ENCODE results near the gene DPYSL4.
A peak's percentile ranks its signal among the peaks of the same experiment; 100 is the strongest.
"Not testable (repeated sequence)": the region's sequence is repeated elsewhere in the genome, so short reads cannot be mapped to it uniquely, and the experiment has no call there.

Gene DPYSL4

DNA sequence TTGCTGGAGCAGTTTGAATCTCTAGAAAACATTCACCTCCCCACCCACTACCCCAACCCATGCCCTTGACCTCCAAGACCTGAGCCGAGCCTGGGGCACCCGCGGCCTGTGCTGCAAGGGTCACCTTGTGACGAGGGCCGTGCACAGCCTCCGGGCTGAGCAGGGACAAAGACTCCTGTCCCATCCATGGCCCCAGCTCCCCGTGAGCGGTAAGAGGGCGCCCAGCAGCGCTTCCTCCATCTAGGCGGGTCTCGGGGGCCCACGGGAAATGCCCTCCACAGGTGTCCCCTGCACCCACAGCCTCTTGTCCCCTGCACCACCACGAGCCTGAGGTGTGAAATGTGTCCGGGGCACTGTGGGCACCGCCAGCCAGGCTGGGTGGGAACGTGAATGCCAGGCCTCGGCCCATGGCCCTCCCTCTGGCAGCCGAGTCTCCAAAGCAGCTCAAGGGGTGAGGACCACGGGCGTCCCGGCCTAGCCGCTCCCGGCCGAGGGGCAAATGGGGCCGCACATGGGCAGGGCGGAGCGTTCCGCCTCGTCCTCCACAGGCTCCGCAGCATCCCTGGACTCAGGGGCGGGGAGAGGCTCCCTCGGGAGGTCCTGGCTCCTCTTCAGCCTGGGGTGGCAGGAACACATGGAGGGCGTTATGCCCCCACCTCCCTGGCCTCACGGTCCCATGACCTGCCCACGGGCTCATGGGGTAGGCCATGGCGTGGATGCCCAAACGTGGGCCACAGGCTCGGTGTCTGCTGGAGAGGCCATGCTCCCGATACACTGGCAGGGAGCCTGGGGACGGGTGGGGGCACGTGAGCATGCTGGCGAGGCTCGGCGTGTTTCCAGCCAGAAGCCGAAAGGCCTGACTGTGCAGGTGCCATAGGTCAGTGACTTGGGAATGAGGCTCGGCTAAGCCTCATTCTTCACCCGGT lies 21.1 kb downstream of the DPYSL4 start:
- no peak for DNase-seq (ENCODE audit: low read depth in 2 of 2)

DNA sequence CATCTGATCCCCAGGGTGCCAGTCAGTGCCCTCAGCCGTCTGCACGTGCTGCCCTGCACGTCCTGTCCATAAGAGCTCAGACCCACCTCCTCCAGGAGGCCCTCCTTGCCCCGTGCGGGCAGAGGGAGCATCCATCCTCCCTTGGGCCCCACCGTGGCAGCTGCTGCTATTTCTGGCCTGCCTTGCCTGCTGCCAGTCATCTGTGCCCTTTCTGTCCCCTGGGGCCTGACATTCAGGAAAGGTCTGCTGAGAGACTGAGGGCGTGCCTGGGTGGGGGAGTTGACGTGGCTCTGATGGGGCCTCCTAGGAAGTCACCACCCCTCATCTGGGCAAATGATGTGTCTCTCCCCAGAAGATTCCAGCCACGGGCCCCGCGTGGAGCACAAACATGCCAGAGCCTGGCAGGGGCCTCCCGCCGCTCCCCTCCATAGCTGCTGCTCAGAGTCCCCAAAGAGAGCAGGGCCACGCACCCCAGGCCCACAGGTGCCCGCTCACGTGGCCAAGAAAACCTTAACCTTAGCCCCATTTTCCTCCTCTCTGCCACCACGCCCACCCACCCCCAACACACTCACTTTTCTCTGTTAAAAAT lies 21.8 kb downstream of the DPYSL4 start:
- no peak for DNase-seq (ENCODE audit: low read depth in 2 of 2)

DNA sequence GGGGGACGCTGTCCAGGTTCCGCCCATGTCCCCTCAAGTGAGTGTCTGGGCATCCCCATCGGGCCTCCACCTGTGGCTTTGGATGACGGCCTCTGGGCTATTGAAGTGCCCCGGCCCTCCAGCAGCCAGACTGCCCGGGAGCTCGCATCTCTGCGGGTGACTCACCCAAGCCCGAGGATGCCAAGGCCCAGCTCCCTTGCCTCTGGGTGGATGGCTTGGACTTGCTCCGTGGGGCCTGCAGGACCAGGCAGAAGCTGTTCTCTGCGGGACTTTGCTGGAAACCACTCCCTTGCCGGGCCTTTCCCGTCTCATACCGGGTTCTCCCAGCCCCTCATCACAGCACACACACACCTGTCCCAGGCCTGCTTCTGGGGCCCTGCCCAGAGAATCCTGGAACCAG lies 22.4 kb downstream of the DPYSL4 start:
- no peak for DNase-seq (ENCODE audit: low read depth in 2 of 2)

DNA sequence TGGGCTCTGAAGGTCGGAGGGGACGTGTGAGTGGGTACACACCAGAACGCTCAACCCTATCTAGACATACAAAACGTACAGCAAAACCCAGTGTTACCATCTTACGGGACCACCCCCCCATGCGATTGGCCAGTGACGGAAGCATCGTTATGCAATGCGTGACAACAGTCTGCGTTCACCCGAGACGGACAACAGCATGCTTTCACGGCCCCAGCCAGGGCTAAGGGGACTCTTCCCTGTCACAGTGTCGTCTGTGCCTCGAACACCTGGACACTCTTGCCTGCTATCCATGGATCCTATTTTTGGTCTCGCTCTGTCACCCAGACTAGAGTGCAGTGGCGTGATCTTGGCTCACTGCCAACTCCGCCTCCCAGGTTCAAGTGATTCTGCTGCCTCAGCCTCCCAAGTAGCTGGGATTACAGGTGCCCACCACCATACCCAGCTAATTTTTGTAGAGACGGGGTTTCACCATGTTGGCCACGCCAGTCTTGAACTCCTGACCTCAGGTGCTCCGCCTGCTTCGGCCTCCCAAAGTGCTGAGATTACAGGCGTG lies 23.3 kb downstream of the DPYSL4 start:
- DNase-seq (ENCODE audit: low read depth in 2 of 2) = no peak

DNA sequence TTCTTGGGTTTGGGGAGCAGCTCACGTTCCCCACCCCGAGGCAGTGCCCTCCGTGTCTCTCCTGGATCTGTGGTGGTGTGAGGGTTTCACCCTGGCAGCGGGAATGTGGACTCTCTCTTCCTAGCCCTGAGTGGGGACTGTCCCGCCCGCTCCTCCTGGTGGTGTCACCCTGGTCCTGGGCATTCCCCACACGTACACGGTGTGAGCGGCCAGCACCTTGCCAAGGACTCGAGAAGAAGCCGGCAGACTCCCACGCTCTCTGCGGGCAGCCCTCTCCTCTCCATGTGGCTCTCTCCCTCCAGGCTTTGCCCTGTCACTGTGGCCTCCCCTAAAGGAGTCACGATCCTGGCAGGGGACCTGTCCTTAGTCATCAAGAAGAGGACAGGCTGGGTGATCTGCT lies 24.0 kb downstream of the DPYSL4 start:
- DNase-seq (ENCODE audit: low read depth in 2 of 2) = no peak

DNA sequence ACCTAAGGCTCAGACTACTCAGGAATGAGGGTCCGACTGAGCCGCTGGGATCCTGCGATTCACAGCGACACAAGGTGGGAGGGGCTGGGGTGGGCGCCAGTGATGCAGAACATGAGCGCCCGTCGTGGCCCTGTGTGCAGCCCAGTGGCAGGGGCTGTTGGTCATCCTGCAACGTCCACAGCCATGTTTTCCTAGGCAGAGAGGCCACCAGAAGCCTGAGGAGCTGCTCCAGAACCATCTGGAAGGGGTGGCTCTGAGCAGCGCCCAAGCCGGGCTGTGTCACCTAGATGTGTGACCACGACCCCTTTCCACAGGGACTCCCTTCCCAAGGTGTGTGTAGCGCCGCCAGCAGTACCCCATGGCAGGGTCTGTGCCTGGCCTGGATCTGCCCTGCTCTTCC lies 24.5 kb downstream of the DPYSL4 start:
- DNase-seq (ENCODE audit: low read depth in 2 of 2) = no peak

DNA sequence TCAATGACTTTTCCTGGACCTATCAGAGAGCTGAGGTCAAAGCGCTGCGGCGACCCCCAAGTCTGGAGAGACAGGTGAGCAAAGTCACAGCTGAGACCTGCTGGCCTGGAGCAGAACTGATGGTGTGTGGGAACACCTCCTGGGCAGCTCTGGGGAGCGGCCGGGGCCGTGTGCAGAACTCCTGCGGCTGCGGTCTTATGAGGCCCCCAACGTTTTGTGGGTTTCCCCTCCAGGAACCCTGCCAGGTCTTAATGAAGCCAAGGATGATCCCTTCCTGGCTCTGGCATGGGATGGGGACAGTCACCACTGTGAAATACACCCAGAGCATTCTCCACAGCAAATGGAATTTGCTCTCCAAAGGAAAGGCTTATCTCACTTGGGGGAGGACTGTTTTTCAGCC lies 26.1 kb downstream of the DPYSL4 start:
- no peak for DNase-seq (ENCODE audit: low read depth in 2 of 2)

DNA sequence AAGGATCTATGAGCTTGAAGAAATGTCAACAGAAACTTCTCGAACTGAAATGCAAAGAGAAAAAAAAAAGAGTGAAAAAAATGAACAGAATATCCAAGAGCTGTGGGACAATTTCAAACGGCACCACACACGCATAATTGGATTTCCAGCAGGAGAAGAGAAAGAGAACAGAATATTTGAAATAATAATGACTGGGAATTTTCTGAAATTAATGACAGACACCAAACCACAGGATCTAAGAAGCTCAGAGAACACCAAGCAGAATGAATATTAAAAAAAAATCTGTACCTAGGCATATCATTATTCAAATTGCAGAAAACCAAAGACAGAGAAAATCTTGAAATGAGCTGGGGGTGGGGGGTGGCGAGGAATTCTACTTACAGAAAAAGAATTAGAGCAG lies 27.2 kb downstream of the DPYSL4 start:
- DNase-seq (ENCODE audit: low read depth in 2 of 2) = no peak

DNA sequence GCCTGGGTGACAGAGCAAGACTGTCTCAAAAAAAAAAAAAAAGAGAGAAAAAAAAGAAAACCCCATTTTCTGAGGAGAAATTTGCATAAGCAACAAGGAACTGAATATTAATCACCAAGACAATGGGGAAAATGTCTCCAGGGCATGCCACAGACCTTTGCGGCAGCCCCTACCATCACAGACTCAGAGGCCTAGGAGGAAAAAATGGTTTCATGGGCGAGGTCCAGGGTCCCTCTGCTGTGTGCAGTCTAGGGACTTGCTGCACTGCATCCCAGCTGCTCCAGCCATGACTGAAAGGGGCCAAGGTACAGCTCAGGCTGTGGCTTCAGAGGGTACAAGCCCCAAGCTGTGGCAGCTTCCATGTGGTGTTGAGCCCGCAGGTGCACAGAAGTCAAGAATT lies 29.7 kb downstream of the DPYSL4 start:
- DNase-seq (ENCODE audit: low read depth in 2 of 2) = not testable (repeated sequence)

DNA sequence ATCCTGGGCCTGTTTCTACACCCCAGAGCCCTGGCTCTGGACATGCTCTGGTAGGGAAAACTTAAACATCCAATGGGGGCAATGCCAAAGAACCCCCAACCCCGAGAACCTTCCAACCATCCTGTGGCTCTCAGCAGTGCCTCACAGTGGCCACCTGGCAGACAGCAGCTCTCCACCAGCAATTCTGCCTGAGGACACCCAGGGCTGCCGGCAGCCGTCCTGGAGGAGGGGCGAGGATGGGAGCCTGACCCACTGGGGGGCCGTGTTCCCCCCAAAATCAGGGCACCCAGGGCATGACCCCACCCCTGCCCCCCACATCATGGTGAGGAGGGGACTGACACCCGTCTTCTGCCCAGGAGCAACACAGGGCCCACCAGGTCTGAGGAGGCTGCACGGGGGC lies 32.7 kb downstream of the DPYSL4 start:
- no peak for DNase-seq (ENCODE audit: low read depth in 2 of 2)

DNA sequence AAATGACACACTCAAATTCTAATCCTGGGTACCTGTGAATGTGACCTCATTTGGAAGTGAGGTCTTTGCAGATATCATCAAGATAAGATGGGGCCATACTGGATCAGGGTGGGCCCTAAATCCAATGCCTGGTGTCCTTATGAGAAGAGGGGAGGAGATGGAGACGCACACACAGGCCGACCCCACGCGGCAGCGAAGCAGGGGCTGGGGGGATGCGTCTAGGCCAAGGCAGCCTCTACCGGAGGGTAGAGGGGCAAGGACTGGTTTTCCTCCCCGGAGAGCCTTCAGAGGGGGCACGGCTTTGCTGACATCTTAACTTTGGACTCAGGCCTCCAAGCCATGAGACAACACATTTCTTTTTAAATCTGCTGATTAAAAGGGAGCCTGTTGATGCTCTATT lies 33.3 kb downstream of the DPYSL4 start:
- no peak for DNase-seq (ENCODE audit: low read depth in 2 of 2)

DNA sequence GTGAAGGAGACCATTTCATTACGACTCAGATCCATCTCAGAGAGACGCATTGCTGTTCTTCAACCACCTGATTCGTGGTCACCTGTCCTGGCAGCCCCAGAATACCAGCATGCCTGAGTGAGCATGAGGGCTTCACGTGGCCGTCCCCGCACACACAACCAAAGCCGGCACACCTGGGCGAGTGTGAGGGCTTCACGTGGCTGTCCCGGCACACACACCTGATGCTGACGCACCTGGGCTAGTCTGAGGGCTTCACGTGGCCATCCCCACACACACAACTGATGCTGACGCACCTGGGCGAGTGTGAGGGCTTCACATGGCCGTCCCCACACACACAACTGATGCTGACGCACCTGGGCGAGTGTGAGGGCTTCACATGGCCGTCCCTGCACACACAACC lies 34.2 kb downstream of the DPYSL4 start:
- not testable (repeated sequence) for DNase-seq (ENCODE audit: low read depth in 2 of 2)

DNA sequence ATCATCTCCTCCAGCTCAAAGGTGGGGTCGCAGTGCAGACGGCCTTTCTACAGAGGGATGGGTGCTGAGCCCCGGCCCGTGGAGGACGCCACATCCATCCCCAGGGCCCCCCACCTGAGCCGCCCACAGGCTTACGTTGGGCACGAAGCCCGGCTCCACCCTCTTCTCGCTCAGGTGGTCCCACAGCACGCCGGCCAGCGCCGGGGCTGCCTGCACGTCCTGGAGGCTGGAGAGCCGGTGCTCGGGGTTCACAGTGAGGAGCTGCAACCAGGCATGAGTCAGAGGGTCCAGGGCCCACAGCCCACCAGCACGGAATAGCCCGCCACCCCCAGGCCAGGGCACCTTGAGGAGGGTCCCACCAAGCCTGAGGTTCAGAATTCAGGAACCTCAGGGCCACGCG lies 36.0 kb downstream of the DPYSL4 start:
- DNase-seq (ENCODE audit: low read depth in 2 of 2) = no peak

DNA sequence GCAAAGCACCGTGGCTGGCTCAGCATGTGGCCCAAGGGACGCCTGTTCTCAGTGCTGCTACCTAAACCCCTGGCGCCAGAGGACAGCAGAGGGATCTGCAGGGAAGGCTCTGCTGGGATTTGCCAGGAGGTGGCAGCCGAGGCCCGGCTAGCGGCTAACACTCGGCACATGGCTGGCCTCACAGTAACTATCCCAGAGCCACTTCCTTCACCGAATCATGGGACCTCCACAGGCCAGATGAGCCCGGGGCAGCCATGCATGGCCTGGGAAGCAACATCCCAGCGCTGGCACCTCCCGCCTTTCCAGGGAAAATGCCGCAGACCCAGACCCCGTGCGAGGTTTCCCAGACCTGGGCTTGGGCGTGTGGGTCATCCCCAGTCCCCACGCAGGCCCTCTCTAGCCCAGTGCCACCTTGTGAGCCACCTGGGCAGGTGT lies 36.4 kb downstream of the DPYSL4 start:
- peak; percentile 6 to 31 for DNase-seq (ENCODE audit: low read depth in 2 of 2)

DNA sequence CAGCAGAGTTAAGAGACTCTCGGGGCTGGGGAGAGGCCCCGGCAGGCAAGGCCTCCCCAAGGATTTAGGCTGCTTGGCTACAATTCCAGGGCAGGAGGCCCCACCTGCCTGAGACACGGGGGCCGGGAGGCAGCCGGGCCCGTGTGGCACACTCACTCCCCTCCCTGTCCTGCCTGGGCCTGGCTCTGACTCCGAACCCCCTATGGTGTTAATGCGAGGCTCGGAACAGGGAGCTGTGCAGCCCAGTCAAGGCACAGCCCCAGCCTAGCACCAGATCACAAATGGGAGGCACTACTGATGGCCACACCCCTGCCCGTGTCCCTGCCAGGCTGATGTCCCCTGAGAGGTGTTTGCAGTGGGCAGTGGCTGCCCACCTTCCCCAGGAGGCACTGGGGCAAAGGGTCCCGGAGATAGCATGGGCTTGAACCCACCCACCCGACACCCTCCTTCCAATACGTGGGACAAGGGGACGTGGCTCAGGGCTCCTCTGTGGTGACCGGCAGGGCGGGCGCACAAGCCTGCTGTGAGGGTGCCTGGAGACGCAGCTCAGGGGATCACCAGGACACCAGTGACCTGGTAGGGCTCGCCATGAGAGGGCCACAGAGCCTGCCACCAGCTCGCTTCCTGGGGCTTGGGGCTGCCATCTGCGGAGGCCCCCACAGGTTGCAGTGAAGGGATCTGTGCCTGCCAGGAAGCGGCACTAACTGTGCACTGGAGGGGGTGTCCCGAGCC lies 37.0 kb downstream of the DPYSL4 start:
- no peak for DNase-seq (ENCODE audit: low read depth in 2 of 2)

DNA sequence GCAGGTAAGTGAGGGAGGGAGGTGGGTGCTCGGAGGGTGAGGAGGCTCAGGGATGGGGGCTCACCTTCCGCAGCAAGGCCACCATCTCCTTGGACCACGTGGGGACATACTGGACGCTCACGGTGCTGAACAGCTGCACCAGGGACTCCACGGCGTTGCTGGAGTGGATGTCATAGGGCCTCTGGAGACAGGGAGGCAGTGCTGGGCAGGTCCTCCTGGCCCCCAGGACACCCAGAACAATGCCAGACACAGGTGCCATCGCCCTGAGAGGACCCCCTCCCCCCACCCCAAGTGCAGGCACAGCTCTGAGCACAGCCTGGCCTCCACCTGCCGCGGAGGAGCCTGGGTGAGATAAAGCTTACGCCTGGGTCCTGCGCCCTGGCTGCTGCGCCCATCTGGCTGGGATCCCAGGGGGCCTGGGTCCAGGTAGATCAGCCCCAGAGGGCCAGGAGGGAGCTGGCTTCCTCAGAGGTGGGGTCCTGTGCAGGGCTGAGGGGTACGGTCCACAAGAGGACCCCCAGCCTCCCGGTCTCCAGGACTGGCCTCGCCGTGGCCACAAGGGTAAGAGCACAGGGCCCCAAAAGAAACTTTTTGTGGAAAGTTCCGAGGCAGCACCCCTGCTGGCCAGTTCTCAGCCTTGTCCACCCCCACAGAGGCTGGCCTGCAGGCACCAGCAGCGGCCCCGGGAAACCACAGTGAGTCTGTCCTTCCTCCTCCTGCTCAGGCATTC lies 37.8 kb downstream of the DPYSL4 start:
- DNase-seq (ENCODE audit: low read depth in 2 of 2) = no peak

DNA sequence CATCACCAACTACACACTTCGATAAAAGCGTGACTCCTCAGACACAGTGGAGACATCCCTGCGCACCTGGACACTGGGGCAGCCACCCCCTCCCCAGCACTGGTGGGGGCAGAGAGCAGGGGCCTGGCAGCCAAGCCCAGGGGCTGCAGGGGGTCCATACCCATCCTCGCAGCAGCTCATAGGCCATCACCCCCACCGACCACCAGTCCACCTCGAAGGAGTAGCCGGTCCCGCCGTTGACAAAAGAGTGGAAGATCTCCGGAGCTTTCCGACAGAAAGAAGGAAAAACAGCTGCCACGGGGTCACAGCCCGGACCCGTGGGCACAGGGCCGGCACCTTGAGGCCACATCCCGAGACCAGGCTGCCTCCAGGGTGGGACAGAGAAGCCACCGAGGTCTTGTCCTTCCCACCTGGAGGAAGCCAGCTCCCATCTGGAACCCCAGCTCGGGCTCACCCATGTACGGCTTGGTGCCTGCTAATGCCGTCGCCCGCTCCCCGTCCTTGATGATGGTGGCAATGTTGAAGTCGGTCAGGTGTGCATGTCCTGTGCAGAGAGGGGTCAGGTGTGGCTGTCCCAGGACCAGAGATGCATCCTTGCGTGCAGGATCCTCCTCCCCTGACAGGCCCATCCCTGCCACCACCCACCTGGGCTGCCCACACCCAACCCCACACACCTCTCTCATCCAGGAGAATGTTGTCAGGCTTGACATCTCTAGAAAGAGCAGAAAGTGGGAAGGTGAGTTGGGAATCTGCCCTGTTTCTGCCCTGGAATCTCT lies 38.5 kb downstream of the DPYSL4 start:
- DNase-seq (ENCODE audit: low read depth in 2 of 2) = no peak

DNA sequence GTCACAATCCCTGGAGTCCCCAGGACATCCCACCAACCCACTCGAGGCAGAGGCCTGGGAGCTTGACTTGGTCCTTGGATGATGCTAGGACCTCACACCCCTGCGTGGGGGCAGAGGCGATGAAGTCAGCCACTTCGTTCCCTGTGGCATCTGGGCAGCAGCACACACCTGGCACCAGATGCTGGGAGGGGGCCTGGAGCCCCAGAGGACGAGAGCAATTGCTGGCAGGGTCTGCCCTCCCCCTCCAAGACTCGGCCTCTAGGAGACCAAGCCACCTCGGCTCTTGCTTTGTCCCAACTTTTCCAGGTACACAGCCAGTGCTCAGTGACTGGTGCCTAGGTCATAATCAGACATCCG lies 39.1 kb downstream of the DPYSL4 start:
- no peak for DNase-seq (ENCODE audit: low read depth in 2 of 2)

DNA sequence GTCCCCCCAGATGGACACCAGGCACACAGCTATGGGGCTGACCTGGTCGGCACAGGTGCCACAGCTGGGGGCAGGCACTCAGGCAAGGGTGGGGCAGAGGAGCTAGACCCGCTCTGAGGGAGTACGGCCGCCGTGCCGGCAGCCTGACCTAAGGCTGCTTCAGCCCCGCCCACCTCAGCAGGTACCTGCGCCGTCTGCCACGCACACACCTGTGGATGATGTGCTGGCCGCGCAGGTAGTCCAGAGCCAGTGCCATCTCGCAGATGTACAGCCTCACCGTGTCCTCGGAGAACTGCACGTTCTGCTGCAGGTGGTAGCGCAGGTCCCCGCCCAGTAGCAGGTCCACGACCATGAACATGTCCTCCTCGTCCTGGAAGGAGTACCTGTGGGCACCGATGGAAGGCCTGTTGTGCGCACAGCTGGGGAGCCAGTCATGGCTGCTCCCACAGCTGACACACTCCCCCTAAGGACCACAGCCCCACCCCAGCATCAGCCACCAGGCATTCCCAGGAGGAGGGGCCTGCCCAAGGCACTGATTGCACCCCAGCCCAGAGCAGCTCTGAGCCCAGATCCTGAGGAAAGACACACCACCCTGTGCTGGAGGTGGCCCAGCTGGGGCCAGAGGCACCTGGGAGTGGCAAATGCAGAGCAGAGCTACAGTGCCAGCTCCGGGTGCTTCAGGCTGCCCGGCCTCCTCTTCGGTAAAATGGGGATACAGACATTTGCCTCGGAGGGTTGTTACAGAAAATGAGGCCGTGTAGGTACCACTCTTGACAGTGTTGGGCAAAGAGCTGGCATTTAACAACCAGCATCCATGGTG lies 40.0 kb downstream of the DPYSL4 start:
- DNase-seq (ENCODE audit: low read depth in 2 of 2) = no peak

DNA sequence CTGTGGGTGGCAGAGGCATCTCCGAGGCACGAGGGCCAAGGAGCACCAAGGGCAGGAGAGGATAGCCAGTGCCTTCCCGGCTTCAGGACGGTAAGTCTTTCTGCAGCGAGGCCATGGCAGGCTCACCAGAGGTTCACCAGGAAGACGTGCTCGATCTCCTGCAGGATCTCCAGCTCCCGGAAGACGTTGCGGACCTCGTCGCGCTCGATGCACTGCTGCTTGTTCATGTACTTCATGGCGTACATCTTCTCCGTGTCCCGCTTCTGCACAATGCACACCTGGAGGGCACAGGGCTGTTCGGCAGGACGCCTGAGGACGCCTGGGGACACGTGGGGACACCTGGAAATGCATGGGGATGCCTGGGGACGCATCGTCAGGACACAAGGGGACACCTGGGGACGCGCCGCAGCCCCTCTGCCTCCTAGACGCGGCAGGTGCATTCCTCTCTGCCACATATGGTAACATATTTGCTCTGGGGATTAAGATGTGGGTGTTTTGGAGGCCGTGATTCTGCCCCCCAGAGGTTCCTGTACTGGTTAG lies 41.2 kb downstream of the DPYSL4 start:
- DNase-seq (ENCODE audit: low read depth in 2 of 2) = no peak

Measured in stimulated activated CD8-positive, alpha-beta memory T cell treated with anti-CD3 and anti-CD28 coated beads, Interleukin-2, amount 100 ng/mL, for 1 hour (primary cell).